ENCODE data around the gene NANOGP8.

NANOGP8 gene

DNA sequence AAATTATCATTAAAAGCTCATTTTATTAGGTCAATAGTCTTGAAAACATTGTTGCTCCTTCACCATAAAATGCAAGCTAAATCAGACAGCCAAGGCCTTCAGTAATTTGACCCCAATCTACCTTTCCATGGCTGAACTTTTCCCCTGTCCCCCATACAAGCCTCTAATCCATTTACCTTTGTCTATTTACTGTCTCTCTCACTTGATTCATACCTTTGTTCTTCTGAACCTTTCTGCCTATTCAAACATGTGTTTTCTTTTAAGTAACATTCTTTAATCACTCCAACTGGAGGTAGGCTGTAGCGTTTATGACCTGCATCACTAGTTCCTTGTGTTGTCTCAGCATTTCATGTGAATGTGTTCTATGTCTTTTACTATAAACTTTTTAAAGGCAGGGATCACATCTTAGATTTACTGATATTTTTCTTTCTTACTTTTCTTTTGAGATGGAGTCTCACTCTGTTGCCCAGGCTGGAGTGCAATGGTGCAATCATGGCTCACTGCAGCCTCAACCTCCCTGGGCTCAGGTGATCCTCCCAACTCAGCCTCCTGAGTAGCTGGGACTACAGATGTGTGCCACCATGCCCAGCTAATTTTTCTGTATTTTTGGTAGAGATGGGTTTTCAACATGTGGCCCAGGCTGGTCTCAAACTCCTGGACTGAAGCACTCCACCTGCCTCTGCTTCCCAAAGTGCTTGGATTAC is 5.2 kb upstream of the NANOGP8 start:
- H2AFZ ChIP-seq (ENCODE audit: insufficient read depth, low read length, poor library complexity): no peak overlapping the region
- no peaks in the 10 kb centered on the region for H3K79me1 ChIP-seq (ENCODE audit: low read length)
- H4K12ac ChIP-seq (ENCODE audit: low read depth, low read length): no peak overlapping the region
- H3K18ac ChIP-seq (ENCODE audit: low read length): no peak overlapping the region
- no peak overlapping the region for H2AK5ac ChIP-seq (ENCODE audit: low read length)
- H3K79me2 ChIP-seq (ENCODE audit: control insufficient read depth, insufficient read depth, low read length, poor library complexity): no peaks in the 10 kb centered on the region
- H3K4me1 ChIP-seq (ENCODE audit: control insufficient read depth in 1 of 2, insufficient read depth in 2 of 2, low read length in 2 of 2): no peaks in the 10 kb centered on the region
- H3K9ac ChIP-seq (ENCODE audit: low read length): no peak overlapping the region
- no peak overlapping the region for H3K14ac ChIP-seq (ENCODE audit: low read length)
- no peak overlapping the region for H4K91ac ChIP-seq (ENCODE audit: low read depth, low read length)
- H3K27ac ChIP-seq (ENCODE audit: low read depth, low read length): no peak overlapping the region
- H2BK5ac ChIP-seq (ENCODE audit: low read depth, low read length, poor library complexity): no peak overlapping the region
- H3K4me2 ChIP-seq (ENCODE audit: low read length): no peak overlapping the region
- H4K8ac ChIP-seq (ENCODE audit: low read depth, low read length): no peak overlapping the region
- no peak overlapping the region for H2BK12ac ChIP-seq (ENCODE audit: low read length)
- no peak overlapping the region for H3K4me3 ChIP-seq (ENCODE audit: low read depth, low read length)
- H3K36me3 ChIP-seq (ENCODE audit: control insufficient read depth in 1 of 2, insufficient read depth in 2 of 2, low read length in 2 of 2): no peaks in the 10 kb centered on the region
- no peak overlapping the region for H2BK120ac ChIP-seq (ENCODE audit: insufficient read depth, low read length, poor library complexity)
- no peak overlapping the region for H3K23ac ChIP-seq (ENCODE audit: low read length)
- DNase-seq: no peak
- H3K4ac ChIP-seq (ENCODE audit: low read depth, low read length): no peak overlapping the region
- no CpG with 5 or more reads among the region's 1 CpG for WGBS (ENCODE audit: extremely low coverage, insufficient coverage, insufficient read length)
- no peaks in the 10 kb centered on the region for H3K27me3 ChIP-seq (ENCODE audit: insufficient read depth, low read length)
- H3K9me3 ChIP-seq (ENCODE audit: insufficient read depth, low read depth, low read length): peaks cover 1% of the 10 kb centered on the region

DNA sequence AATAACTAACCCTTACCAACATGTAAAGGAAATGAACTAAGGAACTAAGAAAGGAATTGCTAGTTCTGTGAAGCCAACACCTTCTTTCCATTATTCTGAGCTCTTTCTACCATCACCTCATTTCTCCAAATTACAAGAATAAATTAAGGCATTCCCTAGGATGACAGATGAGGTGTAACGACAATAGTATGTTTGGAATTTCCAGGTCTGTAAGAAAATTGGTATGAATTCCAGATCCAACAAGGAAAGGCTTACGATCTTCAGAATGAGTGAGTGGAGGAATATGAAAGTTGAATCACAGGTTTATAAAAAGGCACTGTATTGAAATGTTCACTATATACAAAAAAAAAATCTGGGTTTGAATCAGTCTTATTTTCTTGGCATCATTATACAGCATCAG is 4.5 kb upstream of the NANOGP8 start:
- Histone ChIP-seq H3K14ac (ENCODE audit: low read length) (no peak overlapping the region), H3K4me3 (ENCODE audit: low read depth, low read length) (no peak overlapping the region), H3K4me1 (ENCODE audit: control insufficient read depth in 1 of 2, insufficient read depth in 2 of 2, low read length in 2 of 2) (no peaks in the 10 kb centered on the region), H3K27ac (ENCODE audit: low read depth, low read length) (no peak overlapping the region), H3K23ac (ENCODE audit: low read length) (no peak overlapping the region), H3K4me2 (ENCODE audit: low read length) (no peak overlapping the region), H4K12ac (ENCODE audit: low read depth, low read length) (no peak overlapping the region), H3K4ac (ENCODE audit: low read depth, low read length) (no peak overlapping the region), H3K79me2 (ENCODE audit: control insufficient read depth, insufficient read depth, low read length, poor library complexity) (no peaks in the 10 kb centered on the region), H3K36me3 (ENCODE audit: control insufficient read depth in 1 of 2, insufficient read depth in 2 of 2, low read length in 2 of 2) (no peaks in the 10 kb centered on the region), H2AFZ (ENCODE audit: insufficient read depth, low read length, poor library complexity) (no peak overlapping the region), H4K8ac (ENCODE audit: low read depth, low read length) (no peak overlapping the region), H3K9ac (ENCODE audit: low read length) (no peak overlapping the region), H3K27me3 (ENCODE audit: insufficient read depth, low read length) (no peaks in the 10 kb centered on the region), H2BK12ac (ENCODE audit: low read length) (no peak overlapping the region), H3K79me1 (ENCODE audit: low read length) (no peaks in the 10 kb centered on the region), H2BK120ac (ENCODE audit: insufficient read depth, low read length, poor library complexity) (no peak overlapping the region), H2BK5ac (ENCODE audit: low read depth, low read length, poor library complexity) (no peak overlapping the region), H2AK5ac (ENCODE audit: low read length) (no peak overlapping the region), H3K9me3 (ENCODE audit: insufficient read depth, low read depth, low read length) (peaks cover 1% of the 10 kb centered on the region), H4K91ac (ENCODE audit: low read depth, low read length) (no peak overlapping the region), H3K18ac (ENCODE audit: low read length) (no peak overlapping the region)
- no CpG with 5 or more reads among the region's 2 CpGs for WGBS (ENCODE audit: extremely low coverage, insufficient coverage, insufficient read length)
- peak in 1 of 2 donors; percentile 7 for DNase-seq

DNA sequence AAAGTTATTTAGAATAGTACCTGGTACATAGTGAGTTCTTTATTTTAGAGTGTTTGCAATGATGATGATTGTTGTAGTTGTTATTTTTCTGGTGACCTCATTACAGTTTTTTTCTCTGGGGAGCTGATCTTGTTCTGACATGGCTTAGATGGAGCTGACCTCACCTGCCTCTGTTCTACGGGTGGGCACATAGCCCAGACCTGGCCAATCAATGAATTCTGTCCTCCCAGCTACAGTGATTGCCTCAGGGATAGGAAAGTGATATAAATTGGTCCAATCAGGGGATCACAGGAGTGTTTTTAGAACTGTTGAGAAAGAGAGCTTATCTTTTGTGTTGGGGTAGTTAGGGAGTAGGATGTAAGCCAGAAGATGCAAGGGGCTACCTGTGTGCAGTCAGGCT is 3.2 kb upstream of the NANOGP8 start:
- H3K14ac ChIP-seq (ENCODE audit: low read length): no peak overlapping the region
- no peak overlapping the region for H3K23ac ChIP-seq (ENCODE audit: low read length)
- H3K4ac ChIP-seq (ENCODE audit: low read depth, low read length): no peak overlapping the region
- H3K18ac ChIP-seq (ENCODE audit: low read length): no peak overlapping the region
- H3K36me3 ChIP-seq (ENCODE audit: control insufficient read depth in 1 of 2, insufficient read depth in 2 of 2, low read length in 2 of 2): no peaks in the 10 kb centered on the region
- H3K27ac ChIP-seq (ENCODE audit: low read depth, low read length): no peak overlapping the region
- WGBS (ENCODE audit: extremely low coverage, insufficient coverage, insufficient read length): no CpG with 5 or more reads among the region's 1 CpG
- no peaks in the 10 kb centered on the region for H3K79me2 ChIP-seq (ENCODE audit: control insufficient read depth, insufficient read depth, low read length, poor library complexity)
- no peak overlapping the region for H3K4me2 ChIP-seq (ENCODE audit: low read length)
- H4K12ac ChIP-seq (ENCODE audit: low read depth, low read length): no peak overlapping the region
- no peak overlapping the region for H4K91ac ChIP-seq (ENCODE audit: low read depth, low read length)
- H4K8ac ChIP-seq (ENCODE audit: low read depth, low read length): no peak overlapping the region
- peaks cover 1% of the 10 kb centered on the region for H3K9me3 ChIP-seq (ENCODE audit: insufficient read depth, low read depth, low read length)
- no peak overlapping the region for H2BK5ac ChIP-seq (ENCODE audit: low read depth, low read length, poor library complexity)
- no peak overlapping the region for H3K9ac ChIP-seq (ENCODE audit: low read length)
- no peak overlapping the region for H2BK12ac ChIP-seq (ENCODE audit: low read length)
- H2AK5ac ChIP-seq (ENCODE audit: low read length): no peak overlapping the region
- H3K27me3 ChIP-seq (ENCODE audit: insufficient read depth, low read length): no peaks in the 10 kb centered on the region
- no peak overlapping the region for H2AFZ ChIP-seq (ENCODE audit: insufficient read depth, low read length, poor library complexity)
- no peaks in the 10 kb centered on the region for H3K4me1 ChIP-seq (ENCODE audit: control insufficient read depth in 1 of 2, insufficient read depth in 2 of 2, low read length in 2 of 2)
- no peak overlapping the region for H3K4me3 ChIP-seq (ENCODE audit: low read depth, low read length)
- H2BK120ac ChIP-seq (ENCODE audit: insufficient read depth, low read length, poor library complexity): no peak overlapping the region
- DNase-seq: no peak
- no peaks in the 10 kb centered on the region for H3K79me1 ChIP-seq (ENCODE audit: low read length)

DNA sequence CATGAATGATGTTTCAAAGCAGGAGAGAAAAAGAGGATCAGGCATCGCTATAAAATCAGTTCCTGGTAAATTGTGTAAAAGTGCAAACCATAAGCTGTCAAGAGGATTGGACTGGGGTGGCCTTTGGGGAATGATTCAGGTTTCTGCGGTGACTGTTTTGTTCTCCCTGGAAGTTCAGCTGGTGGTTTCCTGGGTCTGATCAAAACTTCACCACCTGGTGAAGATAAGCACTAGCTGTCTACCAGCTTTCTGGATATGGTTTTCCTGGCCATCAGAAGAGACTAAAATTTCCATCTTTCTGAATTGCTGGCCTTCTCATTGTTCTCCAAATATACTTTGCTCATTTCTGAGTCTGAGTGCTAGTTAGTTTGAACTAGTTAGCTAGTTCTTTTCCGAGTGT is 2.7 kb upstream of the NANOGP8 start:
- peaks cover 1% of the 10 kb centered on the region for H3K9me3 ChIP-seq (ENCODE audit: insufficient read depth, low read depth, low read length)
- WGBS (ENCODE audit: extremely low coverage, insufficient coverage, insufficient read length): no CpG with 5 or more reads among the region's 3 CpGs

More for the DNA sequence above, 2.7 kb upstream of the NANOGP8 start:
- H3K18ac ChIP-seq (ENCODE audit: low read length): no peak overlapping the region
- no peaks in the 10 kb centered on the region for H3K79me2 ChIP-seq (ENCODE audit: control insufficient read depth, insufficient read depth, low read length, poor library complexity)
- H2BK5ac ChIP-seq (ENCODE audit: low read depth, low read length, poor library complexity): no peak overlapping the region
- no peak for DNase-seq
- H4K91ac ChIP-seq (ENCODE audit: low read depth, low read length): no peak overlapping the region
- H3K4me2 ChIP-seq (ENCODE audit: low read length): no peak overlapping the region
- H2BK12ac ChIP-seq (ENCODE audit: low read length): no peak overlapping the region
- H2BK120ac ChIP-seq (ENCODE audit: insufficient read depth, low read length, poor library complexity): no peak overlapping the region
- H2AK5ac ChIP-seq (ENCODE audit: low read length): no peak overlapping the region
- H3K4ac ChIP-seq (ENCODE audit: low read depth, low read length): no peak overlapping the region
- H3K14ac ChIP-seq (ENCODE audit: low read length): no peak overlapping the region
- no peak overlapping the region for H4K8ac ChIP-seq (ENCODE audit: low read depth, low read length)
- no peaks in the 10 kb centered on the region for H3K4me1 ChIP-seq (ENCODE audit: control insufficient read depth in 1 of 2, insufficient read depth in 2 of 2, low read length in 2 of 2)
- H4K12ac ChIP-seq (ENCODE audit: low read depth, low read length): no peak overlapping the region
- no peak overlapping the region for H2AFZ ChIP-seq (ENCODE audit: insufficient read depth, low read length, poor library complexity)
- H3K79me1 ChIP-seq (ENCODE audit: low read length): no peaks in the 10 kb centered on the region
- peaks cover 0 to under 1% of the 10 kb centered on the region in 2 experiments for H3K36me3 ChIP-seq (ENCODE audit: control insufficient read depth in 1 of 2, insufficient read depth in 2 of 2, low read length in 2 of 2)
- no peak overlapping the region for H3K23ac ChIP-seq (ENCODE audit: low read length)
- no peak overlapping the region for H3K4me3 ChIP-seq (ENCODE audit: low read depth, low read length)
- H3K27me3 ChIP-seq (ENCODE audit: insufficient read depth, low read length): no peaks in the 10 kb centered on the region
- no peak overlapping the region for H3K9ac ChIP-seq (ENCODE audit: low read length)
- no peak overlapping the region for H3K27ac ChIP-seq (ENCODE audit: low read depth, low read length)
